Heart left ventricle (tissue), 16 donors: ENCODE results near the gene ZFPM1. TPM values are rescaled to one million over a fixed set of nuclear protein-coding genes. Genes with fewer than 3 reads are reported as not detected.
"Not testable (repeated sequence)": the region's sequence is repeated elsewhere in the genome, so short reads cannot be mapped to it uniquely, and the experiment has no call there.

Experiments used
- ATAC-seq, 4 donors: fragments of 200-7000 bp; cut with Tn5 transposase; one replicate each; pipeline ENCODE4 v1.9.1; 2020 to 2022; ENCODE audit warnings: moderate library complexity in 4 of 4, mild to moderate bottlenecking in 3 of 4, moderate number of reproducible peaks in 1 of 4
- DNase-seq, 5 donors: peaks; one replicate each; pipeline ENCODE4 v3.0.0-alpha.2; 2020
- H3K27ac ChIP-seq, 12 donors: fragments of 200-600 bp; sonication (generic) in 4 of 12; one replicate each; pipeline versions ENCODE4 v1.5.0 to v1.8.0; 2016 to 2022; ENCODE audit warnings: mild to moderate bottlenecking in 2 of 12
- H3K27me3 ChIP-seq, 9 donors: fragments of 200-600 bp; sonication (generic) in 2 of 9; one replicate each; pipeline versions ENCODE4 v1.5.1 to v1.8.0; 2016 to 2022; ENCODE audit warnings: mild to moderate bottlenecking in 3 of 9
- H3K36me3 ChIP-seq, 9 donors: fragments of 200-600 bp; sonication (generic) in 2 of 9; one replicate each; pipeline versions ENCODE4 v1.5.0 to v1.8.0; 2018 to 2022; ENCODE audit warnings: mild to moderate bottlenecking in 2 of 9
- H3K4me1 ChIP-seq, 12 donors: fragments of 200-600 bp; sonication (generic) in 4 of 12; one replicate each; pipeline versions ENCODE4 v1.5.0 to v1.8.0; 2016 to 2022; ENCODE audit warnings: mild to moderate bottlenecking in 3 of 12
- H3K4me3 ChIP-seq, 12 donors: fragments of 200-600 bp; sonication (generic) in 4 of 12; one replicate each; pipeline versions ENCODE4 v1.5.0 to v1.8.0; 2017 to 2022; ENCODE audit warnings: mild to moderate bottlenecking in 9 of 12, moderate library complexity in 4 of 12
- H3K9me3 ChIP-seq, 12 donors: fragments of 200-600 bp; sonication (generic) in 4 of 12; one replicate each; pipeline versions ENCODE4 v1.5.0 to v1.8.0; 2016 to 2022; ENCODE audit warnings: mild to moderate bottlenecking in 1 of 12
- POLR2A ChIP-seq, 2 donors: fragments of 450-650 bp; IDR thresholded peaks; one replicate each; pipeline ENCODE4 v1.6.1; 2017; ENCODE audit warnings: antibody characterized with exemption in 2 of 2, mild to moderate bottlenecking in 2 of 2, moderate library complexity in 2 of 2
- WGBS, 4 donors: extraction: QIAGEN DNeasy Blood & Tissue Kit in 2 of 4; methylation state at CpG; one replicate each; pipeline versions ENCODE4 v1.1.5 to v1.1.7; 2013 to 2018; 5-methylcytosine and 5-hydroxymethylcytosine counted together
- intact Hi-C, 10 donors: fragments of 100-400 bp; cut with DNase I; formaldehyde crosslinking; loops; one replicate each; pipeline versions ENCODE4 v1.11.1 to v1.14.2; 2022
- polyA plus RNA-seq, 2 donors: library from polyadenylated mRNA; stranded (reverse); fragments of 200-250 nt; gene quantifications; one replicate each; pipeline ENCODE4 v1.2.3, GENCODE V29; 2013
- total RNA-seq, 9 donors: library from RNA; depleted of rRNA in 2 of 9; stranded (reverse); fragments of >200 nt in 2 of 9; fragmentation: NEBNext Ultra II Directional in 3 of 9; extraction: Animal tissue kit (Norgen Biotek cat#: 25700) in 3 of 9; gene quantifications; one replicate each; pipeline versions ENCODE4 v1.1.0 to v1.2.4, GENCODE V29; 2016 to 2023
- TF ChIP-seq, protein P1 (sequence below), 12 donors: fragments of 200-600 bp; sonication (generic) in 4 of 12; IDR thresholded peaks; one replicate each; pipeline versions ENCODE4 v1.5.0 to v1.8.0; 2018 to 2022; ENCODE audit warnings: antibody characterized with exemption in 12 of 12, mild to moderate bottlenecking in 5 of 12
- donor health status: ischemic (EF 13 %, LVEDD 7.1; RV severe dilation, severe dysfunction).
- donor health status: healthy with polysubstance abuse.
- donor health status: DM: no; HTN: yes; CAD: no.
- donor health status: DM: no; HTN: no; CAD: no.
- donor health status: ischemic (EF 25% LVEDD 6.9; RV normal size, moderate dysfunction).
- donor health status: ischemic (EF 25% LVEDD 5.7; RV mildly dilated, moderate dysfunction).
- donor health status: healthy.
- donor health status: DM: yes; HTN: yes; CAD: no.
- donor health status: ischemic (EF 35%, LVEDD 5.7; RV mildly dilated, moderate dysfunction).
- donor health status: nonischemic (EF 11% LVEDD 7.7; RV severe dilation, severe dysfunction).
- donor health status: DM: yes; HTN: yes; CAD: no.
- donor health status: PGD.
- donor health status: ischemic (EF 29% LVEDD 5.4; RV normal size, mild dysfunction).
- donor health status: nonischemic (EF 23%, LVEDD 6.1; RV moderate dilation, normal function).

ZFPM1 gene
- total and polyA plus RNA-seq, 11 donors: 1.3 to 6.3 (median 4.1) TPM

DNA sequence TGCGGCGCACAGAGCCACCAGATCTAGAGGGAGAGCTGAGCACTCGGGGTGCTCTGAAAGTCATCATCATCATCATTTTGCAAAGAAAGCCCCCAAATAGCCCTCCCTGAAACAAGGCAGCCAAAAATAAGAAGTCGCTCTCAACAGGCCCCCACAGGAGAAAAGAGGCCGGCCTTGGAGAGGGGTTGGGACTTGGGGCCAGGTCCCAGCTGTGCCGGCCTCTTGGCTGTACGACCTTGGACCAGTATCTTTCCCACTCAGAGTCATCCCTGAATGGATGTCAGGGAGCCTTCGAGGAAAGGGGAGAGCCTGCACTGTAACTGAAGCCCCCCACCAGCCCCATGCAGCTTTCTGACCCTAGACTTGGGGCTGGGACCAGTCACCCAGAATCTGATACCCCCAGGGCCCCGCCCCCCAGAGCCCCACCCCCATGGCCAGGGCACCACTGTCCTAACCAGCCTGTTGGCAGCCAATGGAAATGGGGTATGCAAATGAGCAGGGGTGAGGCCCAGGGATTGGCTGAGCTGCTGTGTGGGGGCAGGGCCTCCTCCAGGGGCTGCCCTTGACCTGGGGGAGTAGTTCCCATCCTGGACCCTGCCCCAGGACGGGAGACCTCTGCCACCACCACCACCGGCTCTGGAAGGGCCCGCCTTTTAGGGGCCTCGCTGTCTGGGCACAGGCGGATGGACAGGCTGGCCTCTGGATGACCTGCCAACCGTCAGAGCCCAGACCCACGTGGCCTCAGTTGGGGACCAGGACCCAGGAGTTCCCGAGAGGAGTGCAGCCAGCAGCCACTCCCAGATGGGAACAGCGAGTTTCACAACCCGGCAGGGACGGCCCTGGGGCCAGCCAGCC lies 15.4 kb downstream of the ZFPM1 start:
- peak in 2 of 4 donors; percentile 39 to 50 for ATAC-seq
- H3K27me3 ChIP-seq: no peaks in the 10 kb centered on the region
- H3K9me3 ChIP-seq: no peaks in the 10 kb centered on the region
- WGBS, 4 donors: 65 to 73% (median 69%) methylated on average over 14 to 20 of the region's 20 CpGs
- TF ChIP-seq, protein P1, sequence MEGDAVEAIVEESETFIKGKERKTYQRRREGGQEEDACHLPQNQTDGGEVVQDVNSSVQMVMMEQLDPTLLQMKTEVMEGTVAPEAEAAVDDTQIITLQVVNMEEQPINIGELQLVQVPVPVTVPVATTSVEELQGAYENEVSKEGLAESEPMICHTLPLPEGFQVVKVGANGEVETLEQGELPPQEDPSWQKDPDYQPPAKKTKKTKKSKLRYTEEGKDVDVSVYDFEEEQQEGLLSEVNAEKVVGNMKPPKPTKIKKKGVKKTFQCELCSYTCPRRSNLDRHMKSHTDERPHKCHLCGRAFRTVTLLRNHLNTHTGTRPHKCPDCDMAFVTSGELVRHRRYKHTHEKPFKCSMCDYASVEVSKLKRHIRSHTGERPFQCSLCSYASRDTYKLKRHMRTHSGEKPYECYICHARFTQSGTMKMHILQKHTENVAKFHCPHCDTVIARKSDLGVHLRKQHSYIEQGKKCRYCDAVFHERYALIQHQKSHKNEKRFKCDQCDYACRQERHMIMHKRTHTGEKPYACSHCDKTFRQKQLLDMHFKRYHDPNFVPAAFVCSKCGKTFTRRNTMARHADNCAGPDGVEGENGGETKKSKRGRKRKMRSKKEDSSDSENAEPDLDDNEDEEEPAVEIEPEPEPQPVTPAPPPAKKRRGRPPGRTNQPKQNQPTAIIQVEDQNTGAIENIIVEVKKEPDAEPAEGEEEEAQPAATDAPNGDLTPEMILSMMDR (IDR thresholded peaks at IDR 0.05): no peak
- no peaks in the 10 kb centered on the region for H3K36me3 ChIP-seq
- no peak overlapping the region for H3K4me3 ChIP-seq
- peaks cover 0 to 63% (median under 1%) of the 10 kb centered on the region in 12 donors for H3K4me1 ChIP-seq
- no peak for DNase-seq
- intact Hi-C loops: no loop called here
- H3K27ac ChIP-seq: no peak overlapping the region

DNA sequence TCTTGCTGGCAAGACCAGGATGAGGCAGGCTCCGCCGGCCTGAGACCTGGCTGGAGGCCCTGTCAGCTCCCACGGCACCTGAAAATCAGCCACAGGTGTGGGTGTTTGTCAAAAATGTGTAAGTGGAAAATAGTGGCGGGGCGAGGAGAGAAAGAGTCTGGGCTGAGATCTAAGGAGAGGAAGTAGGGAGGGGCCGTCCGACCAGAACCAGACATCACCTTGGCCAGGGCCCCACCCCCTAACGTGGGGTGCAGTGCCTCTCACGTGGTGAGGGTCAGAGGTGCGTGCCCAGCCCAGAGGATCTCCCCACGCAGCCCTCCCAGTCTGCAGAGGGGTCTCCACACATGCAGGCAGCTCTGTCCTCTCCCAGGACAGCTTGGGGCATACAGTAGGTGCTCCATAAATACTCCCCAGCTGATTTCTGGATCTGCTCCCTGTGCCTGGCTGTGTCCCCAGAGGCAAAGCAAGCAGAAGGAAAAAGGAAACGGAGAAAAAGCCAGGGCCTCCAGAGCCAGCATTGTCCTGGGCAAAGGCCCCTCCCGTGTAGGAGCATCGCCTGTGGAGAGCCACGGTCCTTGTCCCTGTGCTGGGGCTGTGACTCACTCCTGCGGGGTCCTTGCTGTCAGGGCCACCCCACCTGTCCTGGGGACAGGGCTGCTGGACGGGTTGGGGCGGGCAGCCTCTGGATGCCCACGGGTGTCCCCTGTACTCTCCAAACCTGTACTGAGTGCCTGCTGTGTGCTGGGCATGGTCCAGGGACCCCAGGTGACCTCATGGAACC lies 16.7 kb downstream of the ZFPM1 start:
- no peak overlapping the region for H3K4me3 ChIP-seq
- peak overlapping the region in 1 of 12 donors; percentile 42 for H3K27ac ChIP-seq
- DNase-seq (no peak), ATAC-seq (no peak)
- TF ChIP-seq, protein P1 (IDR thresholded peaks at IDR 0.05): no peak
- no peak for TF ChIP-seq POLR2A (IDR thresholded peaks at IDR 0.05)
- no peaks in the 10 kb centered on the region for H3K36me3 ChIP-seq
- intact Hi-C loops: no loop called here
- WGBS, 4 donors: 82 to 87% (median 83%) methylated on average over 17 to 19 of the region's 19 CpGs
- H3K27me3 ChIP-seq: no peaks in the 10 kb centered on the region
- no peaks in the 10 kb centered on the region for H3K9me3 ChIP-seq
- peaks cover 0 to 57% (median 3%) of the 10 kb centered on the region in 12 donors for H3K4me1 ChIP-seq

DNA sequence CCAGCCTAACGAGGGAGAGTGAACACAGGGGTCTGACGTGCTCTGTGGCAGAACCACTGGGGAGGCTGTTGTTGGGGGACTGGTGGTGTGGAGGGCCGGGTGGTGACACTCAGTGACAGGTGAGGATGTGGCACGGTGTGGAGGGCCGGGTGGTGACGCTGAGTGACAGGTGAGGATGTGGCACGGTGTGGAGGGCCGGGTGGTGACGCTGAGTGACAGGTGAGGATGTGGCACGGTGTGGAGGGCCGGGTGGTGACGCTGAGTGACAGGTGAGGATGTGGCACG lies 17.3 kb downstream of the ZFPM1 start:
- H3K36me3 ChIP-seq, H3K4me3 ChIP-seq, H3K27me3 ChIP-seq, ATAC-seq, H3K9me3 ChIP-seq, intact Hi-C loops, DNase-seq: not testable (repeated sequence)
- Histone ChIP-seq H3K27ac (peak overlapping the region in 1 of 12 donors; percentile 42), H3K4me1 (peaks cover 0 to 52% (median 3%) of the 10 kb centered on the region in 12 donors)
- 81 to 90% (median 85%) methylated on average over 3 to 12 of the region's 13 CpGs for WGBS, 4 donors

DNA sequence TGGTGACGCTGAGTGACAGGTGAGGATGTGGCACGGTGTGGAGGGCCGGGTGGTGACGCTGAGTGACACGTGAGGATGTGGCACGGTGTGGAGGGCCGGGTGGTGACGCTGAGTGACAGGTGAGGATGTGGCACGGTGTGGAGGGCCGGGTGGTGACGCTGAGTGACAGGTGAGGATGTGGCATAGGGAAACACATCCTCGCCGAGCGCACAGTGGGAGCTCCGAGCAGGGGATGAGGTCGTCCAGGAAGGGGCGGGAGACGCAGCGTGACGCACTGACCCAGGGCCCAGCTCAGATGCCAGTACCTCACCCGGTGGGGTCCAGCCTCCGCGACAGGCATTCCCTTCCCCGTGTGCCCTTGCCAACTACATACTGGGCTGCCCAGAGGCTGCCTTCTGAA lies 17.6 kb downstream of the ZFPM1 start:
- H3K4me1 ChIP-seq: peaks cover 0 to 48% (median 2%) of the 10 kb centered on the region in 12 donors
- H3K4me3 ChIP-seq, H3K36me3 ChIP-seq, H3K27ac ChIP-seq, H3K27me3 ChIP-seq, H3K9me3 ChIP-seq, ATAC-seq, DNase-seq, intact Hi-C loops: not testable (repeated sequence)
- 89 to 92% (median 90%) methylated on average over 18 to 24 of the region's 24 CpGs for WGBS, 4 donors

DNA sequence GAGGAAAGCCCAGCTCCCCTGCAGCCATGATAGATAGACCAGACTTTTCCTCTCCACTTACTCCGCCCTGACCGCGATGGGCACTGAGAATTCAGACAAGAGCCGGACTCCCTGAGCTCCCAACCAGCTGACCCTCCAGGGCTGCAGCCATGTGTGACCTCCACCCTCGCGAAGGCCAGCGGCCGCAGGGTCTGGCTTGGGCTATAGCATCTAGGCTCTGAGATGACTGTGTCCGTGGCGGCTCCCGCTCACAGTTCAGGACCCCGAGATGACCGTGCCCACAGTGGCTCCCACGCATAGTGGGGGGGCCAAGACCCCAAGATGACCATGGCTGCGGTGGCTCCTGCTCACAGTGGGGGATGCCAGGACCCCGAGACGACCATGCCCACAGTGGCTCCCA lies 18.0 kb downstream of the ZFPM1 start:
- Histone ChIP-seq H3K4me3 (no peak overlapping the region), H3K9me3 (no peaks in the 10 kb centered on the region), H3K36me3 (no peaks in the 10 kb centered on the region), H3K27ac (no peak overlapping the region), H3K27me3 (no peaks in the 10 kb centered on the region), H3K4me1 (peaks cover 0 to 44% (median 2%) of the 10 kb centered on the region in 12 donors)
- intact Hi-C loops: no loop called here
- TF ChIP-seq POLR2A (IDR thresholded peaks at IDR 0.05): no peak
- TF ChIP-seq, protein P1 (IDR thresholded peaks at IDR 0.05): no peak
- 91 to 95% (median 94%) methylated on average over 3 to 17 of the region's 17 CpGs for WGBS, 4 donors
- ATAC-seq (no peak), DNase-seq (no peak)
